H1 (cell line): Measurements from ENCODE around the gene ARHGAP22. TPM values are rescaled to one million over a fixed set of nuclear protein-coding genes. Genes with fewer than 3 reads are reported as not detected.
A peak's percentile ranks its signal among the peaks of the same experiment; 100 is the strongest.

ENCODE experiments used
- CTCF ChIA-PET: fragments of 300-600 bp; sonication (Branson Sonifier 250); formaldehyde crosslinking; loops from one replicate; lab custom pipeline; 2021; ENCODE audit not compliant: partially characterized antibody; lab: Charles Lee
- POLR2A ChIA-PET: fragments of 300-600 bp; sonication (Branson Sonifier 250); formaldehyde crosslinking; loops from one replicate; lab custom pipeline; 2021; ENCODE audit warnings: inconsistent platforms; ENCODE audit not compliant: partially characterized antibody; lab: Charles Lee
- DNase-seq, 2 experiments: peaks; one replicate each; pipeline versions ENCODE4 v3.0.0 to v3.0.0-alpha.2; 2010 to 2022; ENCODE audit warnings: low spot score in 2 of 2, low read depth in 1 of 2, mixed read lengths in 1 of 2
- FAIRE-seq: peaks from 2 replicates; lab custom pipeline; 2011; peaks lifted over from hg19 to GRCh38; lab: Jason Lieb, UNC
- H2AFZ ChIP-seq: 2 replicates; pipeline ENCODE4 v1.8.1; 2012; ENCODE audit warnings: low read length, inconsistent platforms
- H2AK5ac ChIP-seq: 2 replicates; pipeline ENCODE4 v1.6.1; 2013; ENCODE audit warnings: low read depth, low read length
- H2BK120ac ChIP-seq: replicated peaks from 2 replicates; pipeline ENCODE3; 2013; ENCODE audit warnings: low read depth, low read length, inconsistent platforms
- H2BK12ac ChIP-seq: 2 replicates; pipeline ENCODE4 v1.6.1; 2013; ENCODE audit warnings: low read depth, low read length
- H2BK15ac ChIP-seq: 2 replicates; pipeline ENCODE4 v1.6.1; 2013; ENCODE audit warnings: low read length
- H2BK20ac ChIP-seq: 2 replicates; pipeline ENCODE4 v1.6.1; 2013; ENCODE audit warnings: low read length
- H2BK5ac ChIP-seq: 2 replicates; pipeline ENCODE4 v1.6.1; 2013; ENCODE audit warnings: low read depth, low read length
- H3K14ac ChIP-seq: 2 replicates; pipeline ENCODE4 v1.6.1; 2013; ENCODE audit warnings: inconsistent platforms; ENCODE audit not compliant: insufficient read length
- H3K18ac ChIP-seq: 2 replicates; pipeline ENCODE4 v1.6.1; 2013; ENCODE audit warnings: low read length; ENCODE audit errors: extremely low read depth
- H3K23ac ChIP-seq: 2 replicates; pipeline ENCODE4 v1.6.1; 2013; ENCODE audit warnings: inconsistent platforms; ENCODE audit not compliant: insufficient read length
- H3K23me2 ChIP-seq: 2 replicates; pipeline ENCODE4 v1.6.1; 2013; ENCODE audit warnings: low read depth, low read length
- H3K27ac ChIP-seq: 2 replicates; pipeline ENCODE4 v1.6.1; 2011; ENCODE audit warnings: low read depth, low read length, inconsistent platforms
- H3K27me3 ChIP-seq, 4 experiments: replicated peaks in 1 of 4; 1 replicate in 1 of 4; 2 replicates in 3 of 4; pipeline versions ENCODE4 v1.6.1 to v1.8.1; 2011 to 2013; ENCODE audit warnings: low read length in 3 of 4, mild to moderate bottlenecking in 3 of 4, inconsistent platforms in 2 of 4, mixed read lengths in 2 of 4, moderate library complexity in 1 of 4; ENCODE audit not compliant: control insufficient read depth in 3 of 4, insufficient read depth in 3 of 4; ENCODE audit errors: extremely low read depth in 1 of 4
- H3K36me3 ChIP-seq, 4 experiments: 2 replicates each; pipeline versions ENCODE4 v1.6.1 to v1.8.1; 2011 to 2013; ENCODE audit warnings: mild to moderate bottlenecking in 4 of 4, low read length in 3 of 4, moderate library complexity in 2 of 4, control low read depth in 1 of 4, inconsistent platforms in 1 of 4; ENCODE audit not compliant: insufficient read depth in 4 of 4, control insufficient read depth in 2 of 4
- H3K4ac ChIP-seq: replicated peaks from 2 replicates; pipeline ENCODE3; 2013; ENCODE audit warnings: low read length, low read depth, mixed read lengths, inconsistent platforms; ENCODE audit not compliant: insufficient read length
- H3K4me1 ChIP-seq, 4 experiments: replicated peaks in 1 of 4; 1 replicate in 1 of 4; 2 replicates in 3 of 4; pipeline versions ENCODE4 v1.6.1 to v1.8.1; 2011 to 2013; ENCODE audit warnings: low read length in 3 of 4, inconsistent platforms in 2 of 4, mixed read lengths in 1 of 4; ENCODE audit not compliant: insufficient read depth in 4 of 4, control insufficient read depth in 3 of 4
- H3K4me2 ChIP-seq, 2 experiments: 2 replicates each; pipeline versions ENCODE4 v1.6.1 to v1.8.1; 2011 to 2013; ENCODE audit warnings: low read depth in 2 of 2, low read length in 2 of 2, control low read depth in 1 of 2, inconsistent platforms in 1 of 2, mild to moderate bottlenecking in 1 of 2; ENCODE audit not compliant: insufficient read depth in 1 of 2
- H3K4me3 ChIP-seq, 4 experiments: fragments of 200-600, 300-600 bp in 1 of 4; sonication (generic), shearing (Covaris generic), sonication (Bioruptor Twin) in 1 of 4; 2 replicates each; pipeline versions ENCODE4 v1.5.1 to v1.8.1; 2011 to 2016; ENCODE audit warnings: low read length in 4 of 4, low read depth in 3 of 4, control low read depth in 2 of 4, inconsistent platforms in 2 of 4, mild to moderate bottlenecking in 2 of 4, mixed read lengths in 1 of 4, moderate library complexity in 1 of 4; ENCODE audit not compliant: insufficient read depth in 2 of 4; ENCODE audit errors: extremely low read depth in 1 of 4
- H3K56ac ChIP-seq: replicated peaks from 2 replicates; pipeline ENCODE3; 2013; ENCODE audit warnings: low read depth, mild to moderate bottlenecking, mixed read lengths, low read length, inconsistent platforms; ENCODE audit not compliant: insufficient read length
- H3K79me1 ChIP-seq: 2 replicates; pipeline ENCODE4 v1.6.1; 2013; ENCODE audit warnings: low read depth, low read length, control low read depth
- H3K79me2 ChIP-seq, 2 experiments: 2 replicates each; pipeline versions ENCODE4 v1.6.1 to v1.8.1; 2012 to 2013; ENCODE audit warnings: low read length in 2 of 2, mild to moderate bottlenecking in 2 of 2, inconsistent platforms in 1 of 2; ENCODE audit not compliant: insufficient read depth in 2 of 2, control insufficient read depth in 1 of 2
- H3K9ac ChIP-seq, 4 experiments: replicated peaks in 1 of 4; 1 replicate in 1 of 4; 2 replicates in 3 of 4; pipeline versions ENCODE4 v1.6.1 to v1.8.1; 2011 to 2013; ENCODE audit warnings: low read depth in 3 of 4, low read length in 3 of 4, control low read depth in 2 of 4, mild to moderate bottlenecking in 2 of 4, moderate library complexity in 2 of 4, inconsistent platforms in 1 of 4; ENCODE audit errors: extremely low read depth in 1 of 4
- H3K9me3 ChIP-seq, 2 experiments: 2 replicates each; pipeline versions ENCODE4 v1.6.1 to v1.8.1; 2012 to 2013; ENCODE audit warnings: mild to moderate bottlenecking in 2 of 2, moderate library complexity in 2 of 2, control low read depth in 1 of 2, inconsistent platforms in 1 of 2, low read depth in 1 of 2, low read length in 1 of 2, mixed read lengths in 1 of 2; ENCODE audit not compliant: insufficient read depth in 2 of 2
- H4K20me1 ChIP-seq, 2 experiments: replicated peaks in 1 of 2; 2 replicates each; pipeline versions ENCODE3 to v1.8.1; 2011 to 2013; ENCODE audit warnings: inconsistent platforms in 2 of 2, low read length in 2 of 2, mild to moderate bottlenecking in 1 of 2; ENCODE audit not compliant: insufficient read depth in 2 of 2, control insufficient read depth in 1 of 2
- H4K5ac ChIP-seq: 2 replicates; pipeline ENCODE4 v1.6.1; 2013; ENCODE audit warnings: low read length, low read depth, mixed read lengths, inconsistent platforms; ENCODE audit not compliant: insufficient read length
- H4K8ac ChIP-seq: 2 replicates; pipeline ENCODE4 v1.8.0; 2013; ENCODE audit warnings: mild to moderate bottlenecking, moderate library complexity, low read length, inconsistent platforms; ENCODE audit not compliant: insufficient read depth; ENCODE audit errors: extremely low read depth
- H4K91ac ChIP-seq: replicated peaks from 2 replicates; pipeline ENCODE3; 2013; ENCODE audit warnings: low read length, mixed read lengths, inconsistent platforms; ENCODE audit not compliant: insufficient read length
- ATF3 ChIP-seq: IDR thresholded peaks from 2 replicates; pipeline ENCODE4 v1.6.1; 2011; ENCODE audit warnings: low read depth, mild to moderate bottlenecking, low read length; ENCODE audit not compliant: insufficient read depth
- CBX8 ChIP-seq: fragments of 300-800, 300-1000 bp; sonication (generic); IDR thresholded peaks from 2 replicates; pipeline ENCODE4 v1.7.1; 2016; ENCODE audit warnings: low read depth, low read length, borderline replicate concordance
- EZH2 ChIP-seq: fragments of 200-600 bp; sonication (generic); IDR thresholded peaks from 2 replicates; pipeline ENCODE4 v1.7.1; 2012; ENCODE audit warnings: low read depth, mild to moderate bottlenecking, moderate library complexity, low read length, inconsistent platforms; ENCODE audit not compliant: severe bottlenecking
- MAX ChIP-seq: IDR thresholded peaks from 2 replicates; pipeline ENCODE4 v1.6.1; 2012; ENCODE audit warnings: inconsistent platforms
- NANOG ChIP-seq: IDR thresholded peaks from 2 replicates; pipeline ENCODE4 v1.6.1; 2011; ENCODE audit warnings: low read length, low read depth, mild to moderate bottlenecking, inconsistent platforms; ENCODE audit not compliant: insufficient read depth, poor library complexity, severe bottlenecking
- POLR2A ChIP-seq, 2 experiments: IDR thresholded peaks; 1 replicate in 1 of 2; 2 replicates in 1 of 2; pipeline ENCODE4 v1.6.1; 2011; ENCODE audit warnings: low read depth in 2 of 2, low read length in 2 of 2, mild to moderate bottlenecking in 2 of 2; ENCODE audit errors: control extremely low read depth in 1 of 2
- RFX5 ChIP-seq: IDR thresholded peaks from 2 replicates; pipeline ENCODE4 v1.6.1; 2011; ENCODE audit warnings: low read depth, low read length, improper control_type of control experiment, borderline replicate concordance
- RNF2 ChIP-seq: fragments of 200-900, 300-1000 bp; sonication (generic); IDR thresholded peaks from 2 replicates; pipeline ENCODE4 v1.7.1; 2016; ENCODE audit warnings: borderline replicate concordance, low read depth, mild to moderate bottlenecking, antibody characterized with exemption, low read length; ENCODE audit not compliant: poor library complexity, severe bottlenecking; ENCODE audit errors: missing control alignments
- SIN3A ChIP-seq, 2 experiments: IDR thresholded peaks in 1 of 2; conservative IDR thresholded peaks in 1 of 2; 2 replicates each; pipeline ENCODE4 v1.6.1; 2011 to 2012; ENCODE audit warnings: low read length in 2 of 2, improper control_type of control experiment in 1 of 2, low read depth in 1 of 2, mild to moderate bottlenecking in 1 of 2
- SP1 ChIP-seq: IDR thresholded peaks from 2 replicates; pipeline ENCODE4 v1.6.1; 2011; ENCODE audit warnings: low read depth, low read length
- SP2 ChIP-seq: IDR thresholded peaks from 2 replicates; pipeline ENCODE4 v1.6.1; 2012; ENCODE audit warnings: mild to moderate bottlenecking, low read length, inconsistent platforms
- TEAD4 ChIP-seq: IDR thresholded peaks from 2 replicates; pipeline ENCODE4 v1.6.1; 2012; ENCODE audit warnings: low read depth, low read length, inconsistent platforms, mixed read lengths
- YY1 ChIP-seq: IDR thresholded peaks from 2 replicates; pipeline ENCODE4 v1.6.1; 2011; ENCODE audit warnings: low read depth, mild to moderate bottlenecking, low read length
- WGBS, 2 experiments: shearing (Covaris generic) in 1 of 2; methylation state at CpG; one replicate each; pipeline versions ENCODE4 v1.1.6 to v1.1.7; 2013 to 2015; ENCODE audit warnings: low lambda C conversion rate in 2 of 2, mixed read lengths in 2 of 2, inconsistent platforms in 1 of 2, low coverage in 1 of 2, missing lambda C conversion rate in 1 of 2; ENCODE audit not compliant: insufficient replicate concordance in 2 of 2, insufficient coverage in 1 of 2, insufficient read length in 1 of 2; ENCODE audit errors: extremely low coverage in 1 of 2, missing lambda C conversion rate in 1 of 2; 5-methylcytosine and 5-hydroxymethylcytosine counted together
- polyA plus RNA-seq, 7 experiments: library from polyadenylated mRNA; depleted of rRNA in 3 of 7; stranded (reverse) in 5 of 7; unstranded in 2 of 7; fragments of >200 nt in 5 of 7; fragments of 200-250 nt in 2 of 7; gene quantifications; 1 replicate in 5 of 7; 2 replicates in 1 of 7; 4 replicates in 1 of 7; pipeline versions ENCODE4 v1.2.1 to v1.2.3, GENCODE V29; 2011 to 2013; ENCODE audit warnings: missing spikeins in 2 of 7, mixed read lengths in 2 of 7
- total RNA-seq: library from RNA; stranded (reverse); fragmentation: NEBNext Ultra II Directional; extraction: Animal tissue kit (Norgen Biotek cat#: 25700); gene quantifications from 2 replicates; pipeline ENCODE4 v1.2.1, GENCODE V29; 2021

ARHGAP22 gene
- total and polyA plus RNA-seq, 2 of the 8 experiments (the other 6 are each of a cell fraction or from before 2014, with no cell fraction given), result 3.6 to 11.2 TPM

- ChIA-PET CTCF (interaction anchor here (2.0 to 10.9 kb wide), 3 partner anchors 11 to 207 kb away, joined by 7 to 141 read pairs (median 17); no protein-coding TSS in a partner anchor), POLR2A (no interaction called here)
- Histone ChIP-seq H3K27me3 (no peaks in the 10 kb centered on the region), H2BK5ac (no peak overlapping the region), H3K56ac (no peak overlapping the region), H3K4me3 (no peak overlapping the region), H3K4ac (no peak overlapping the region), H4K5ac (no peak overlapping the region), H4K8ac (no peak overlapping the region), H2BK15ac (no peak overlapping the region), H3K79me2 (no peaks in the 10 kb centered on the region), H3K4me1 (peaks cover 3 to 8% (median 7%) of the 10 kb centered on the region in 4 experiments; a peak in 5 of 7 replicates), H3K9ac (no peak overlapping the region), H3K9me3 (no peaks in the 10 kb centered on the region), H2BK120ac (no peak overlapping the region), H3K36me3 (no peaks in the 10 kb centered on the region; a peak in 1 of 8 replicates), H4K91ac (no peak overlapping the region), H3K14ac (no peak overlapping the region), H3K4me2 (no peak overlapping the region), H3K27ac (no peak overlapping the region), H2AFZ (no peak overlapping the region), H3K23me2 (peaks cover 2% of the 10 kb centered on the region; the same call in 1 of the 2 replicates), H2AK5ac (no peak overlapping the region), H4K20me1 (peaks cover 2 to 3% of the 10 kb centered on the region in 2 experiments), H2BK12ac (no peak overlapping the region), H2BK20ac (no peak overlapping the region), H3K23ac (no peak overlapping the region), H3K18ac (no peak overlapping the region), H3K79me1 (no peaks in the 10 kb centered on the region)
- no peak for FAIRE-seq
- 98% methylated on average over 4 of the region's 4 CpGs; no CpG with 5 or more reads in 1 of the 2 experiments for WGBS, 2 experiments
- DNase-seq, result peak in 1 of 2 experiments; percentile 35
- TF ChIP-seq EZH2, result no peak
- TF ChIP-seq RFX5, result no peak
- no peak for TF ChIP-seq CBX8
- no peak for TF ChIP-seq NANOG
- no peak for TF ChIP-seq TEAD4
- TF ChIP-seq RNF2, result no peak
- TF ChIP-seq ATF3, result no peak
- TF ChIP-seq POLR2A (IDR thresholded peaks at IDR 0.05; ENCODE audit: control extremely low read depth in 1 of 2, low read depth in 2 of 2, low read length in 2 of 2), result no peak
- no peak for TF ChIP-seq SP2
- no peak for TF ChIP-seq SIN3A (conservative IDR thresholded peaks at IDR 0.05 in 1 of 2, IDR thresholded peaks at IDR 0.05 in 1 of 2; ENCODE audit: low read depth in 1 of 2, low read length in 2 of 2)
- no peak for TF ChIP-seq MAX
- no peak for TF ChIP-seq SP1
- no peak for TF ChIP-seq YY1
Measured at GRCh38 chr10:48448796-48449195, 156.1 kb downstream of the ARHGAP22 start.
